Adrenal gland (tissue), 5 donors: ENCODE results near the gene DMAC2L.

Source experiments
- POLR2A ChIP-seq, 2 donors: fragments of 450-650 bp; IDR thresholded peaks; one replicate each; pipeline ENCODE4 v1.6.1; 2017; ENCODE audit warnings: antibody characterized with exemption in 2 of 2, mild to moderate bottlenecking in 2 of 2, moderate library complexity in 1 of 2
- TF ChIP-seq, protein P1 (sequence below), 6 experiments: fragments of 450-650 bp in 4 of 6; fragments of 200-600 bp in 2 of 6; sonication (generic) in 1 of 6; IDR thresholded peaks; 1 replicate in 5 of 6; 2 replicates in 1 of 6; pipeline versions ENCODE4 v1.5.1 to v1.8.0; 2016 to 2021; ENCODE audit warnings: antibody characterized with exemption in 6 of 6, mild to moderate bottlenecking in 2 of 6, moderate library complexity in 1 of 6
- donor health status: DM: no; HTN: no; CAD: no.

DNA sequence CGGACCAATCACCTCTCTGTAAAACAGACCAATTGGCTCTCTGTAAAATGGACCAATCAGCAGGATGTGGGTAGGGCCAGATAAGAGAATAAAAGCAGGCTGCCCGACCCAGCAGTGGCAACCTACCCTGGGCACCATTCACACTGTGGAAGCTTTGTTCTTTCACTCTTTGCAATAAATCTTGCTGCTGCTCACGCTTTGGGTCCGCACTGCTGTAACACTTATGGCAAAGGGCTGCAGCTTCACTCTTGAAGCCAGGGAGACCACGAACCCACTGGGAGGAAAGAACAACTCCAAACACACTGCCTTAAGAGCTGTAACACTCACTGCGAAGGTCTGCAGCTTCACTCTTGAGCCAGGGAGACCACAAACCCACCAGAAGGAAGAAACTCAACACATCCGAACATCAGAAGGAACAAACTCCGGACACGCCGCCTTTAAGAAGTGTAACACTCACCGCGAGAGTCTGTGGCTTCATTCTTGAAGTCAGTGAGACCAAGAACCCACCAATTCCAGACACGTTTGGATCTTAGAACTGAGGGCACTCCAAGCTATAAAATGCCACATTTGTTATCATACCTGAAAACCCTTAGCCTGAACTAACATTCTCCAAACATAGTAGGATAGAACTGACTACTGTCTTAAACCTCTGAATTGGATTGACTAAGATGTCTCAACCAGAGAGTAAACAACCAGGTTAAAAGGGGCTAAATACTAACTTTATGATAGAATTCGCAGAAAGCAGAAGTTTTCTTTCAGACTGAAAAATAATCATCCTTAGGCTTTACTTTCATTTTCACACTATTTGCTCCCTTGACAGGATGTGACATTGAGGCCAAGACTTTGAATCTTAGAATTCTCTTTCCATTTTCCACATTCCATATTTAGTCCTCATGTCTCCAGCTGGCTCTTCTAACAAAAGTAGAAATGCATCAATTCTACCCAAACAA lies 50.9 kb downstream of the DMAC2L start:
- no peak for TF ChIP-seq POLR2A (IDR thresholded peaks at IDR 0.05)
- TF ChIP-seq, protein P1, sequence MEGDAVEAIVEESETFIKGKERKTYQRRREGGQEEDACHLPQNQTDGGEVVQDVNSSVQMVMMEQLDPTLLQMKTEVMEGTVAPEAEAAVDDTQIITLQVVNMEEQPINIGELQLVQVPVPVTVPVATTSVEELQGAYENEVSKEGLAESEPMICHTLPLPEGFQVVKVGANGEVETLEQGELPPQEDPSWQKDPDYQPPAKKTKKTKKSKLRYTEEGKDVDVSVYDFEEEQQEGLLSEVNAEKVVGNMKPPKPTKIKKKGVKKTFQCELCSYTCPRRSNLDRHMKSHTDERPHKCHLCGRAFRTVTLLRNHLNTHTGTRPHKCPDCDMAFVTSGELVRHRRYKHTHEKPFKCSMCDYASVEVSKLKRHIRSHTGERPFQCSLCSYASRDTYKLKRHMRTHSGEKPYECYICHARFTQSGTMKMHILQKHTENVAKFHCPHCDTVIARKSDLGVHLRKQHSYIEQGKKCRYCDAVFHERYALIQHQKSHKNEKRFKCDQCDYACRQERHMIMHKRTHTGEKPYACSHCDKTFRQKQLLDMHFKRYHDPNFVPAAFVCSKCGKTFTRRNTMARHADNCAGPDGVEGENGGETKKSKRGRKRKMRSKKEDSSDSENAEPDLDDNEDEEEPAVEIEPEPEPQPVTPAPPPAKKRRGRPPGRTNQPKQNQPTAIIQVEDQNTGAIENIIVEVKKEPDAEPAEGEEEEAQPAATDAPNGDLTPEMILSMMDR (IDR thresholded peaks at IDR 0.05), result no peak
